Endothelial cell of umbilical vein (primary cell): ENCODE results near the gene GPR17. TPM values are rescaled to one million over a fixed set of nuclear protein-coding genes. Genes with fewer than 3 reads are reported as not detected.

Experiments
- BruUV-seq: library from RNA; stranded (reverse); fragments of 400-500 nt; replicated peaks from 2 replicates; lab custom pipeline; 2021; lab: Mats Ljungman, UMichigan
- CTCF ChIA-PET: fragments of 300-600, 350-600 bp; sonication (Branson Sonifier 250); formaldehyde crosslinking; loops from one replicate; lab custom pipeline; 2021; ENCODE audit warnings: antibody characterized with exemption, inconsistent platforms; lab: Charles Lee
- POLR2A ChIA-PET: fragments of 300-600, 350-600 bp; sonication (Branson Sonifier 250); formaldehyde crosslinking; loops from one replicate; lab custom pipeline; 2021; ENCODE audit warnings: antibody characterized with exemption, inconsistent platforms; lab: Charles Lee
- DNase-seq: peaks from one replicate; pipeline ENCODE4 v3.0.0-alpha.2; 2011; ENCODE audit warnings: low read depth, low spot score
- FAIRE-seq: peaks from 2 replicates; lab custom pipeline; 2011; peaks lifted over from hg19 to GRCh38; lab: Jason Lieb, UNC
- H2AFZ ChIP-seq: 2 replicates; pipeline ENCODE4 v1.6.0; 2012; ENCODE audit warnings: low read depth, low read length, control low read depth, inconsistent platforms
- H3K27ac ChIP-seq: 2 replicates; pipeline ENCODE4 v1.5.1; 2011; ENCODE audit warnings: low read depth, mild to moderate bottlenecking, control low read depth, low read length, moderate library complexity; ENCODE audit not compliant: insufficient read depth
- H3K27me3 ChIP-seq, 2 experiments: 2 replicates each; pipeline versions ENCODE4 v1.6.0 to v1.6.1; 2011; ENCODE audit warnings: low read length in 2 of 2, mixed read lengths in 1 of 2; ENCODE audit not compliant: control insufficient read depth in 2 of 2, insufficient read depth in 2 of 2
- H3K36me3 ChIP-seq, 2 experiments: 2 replicates in 1 of 2; 3 replicates in 1 of 2; pipeline ENCODE4 v1.5.1; 2011; ENCODE audit warnings: low read length in 2 of 2, mild to moderate bottlenecking in 1 of 2, moderate library complexity in 1 of 2; ENCODE audit not compliant: control insufficient read depth in 2 of 2, insufficient read depth in 2 of 2; ENCODE audit errors: extremely low read depth in 1 of 2
- H3K4me1 ChIP-seq: 3 replicates; pipeline ENCODE4 v1.5.1; 2011; ENCODE audit warnings: mild to moderate bottlenecking, low read length; ENCODE audit not compliant: control insufficient read depth, insufficient read depth; ENCODE audit errors: extremely low read depth
- H3K4me2 ChIP-seq: 2 replicates; pipeline ENCODE4 v1.6.1; 2011; ENCODE audit warnings: low read length, control low read depth, mixed read lengths; ENCODE audit not compliant: insufficient read depth
- H3K4me3 ChIP-seq, 3 experiments: fragments of 200-600 bp in 1 of 3; sonication (generic), shearing (Covaris generic) in 1 of 3; replicated peaks in 1 of 3; 2 replicates each; pipeline ENCODE4 v1.5.1; 2011 to 2016; ENCODE audit warnings: control low read depth in 3 of 3, low read length in 3 of 3, mild to moderate bottlenecking in 2 of 3, inconsistent platforms in 1 of 3, low read depth in 1 of 3, moderate library complexity in 1 of 3; ENCODE audit not compliant: insufficient read depth in 1 of 3
- H3K79me2 ChIP-seq: 2 replicates; pipeline ENCODE4 v1.6.0; 2012; ENCODE audit warnings: low read length, inconsistent platforms; ENCODE audit not compliant: control insufficient read depth, insufficient read depth
- H3K9ac ChIP-seq: replicated peaks from 2 replicates; pipeline ENCODE3; 2011; ENCODE audit warnings: low read length, control low read depth; ENCODE audit not compliant: insufficient read depth; ENCODE audit errors: extremely low read depth
- H3K9me1 ChIP-seq: replicated peaks from 3 replicates; pipeline ENCODE4 v1.6.0; 2011; ENCODE audit warnings: mild to moderate bottlenecking, low read length; ENCODE audit not compliant: control insufficient read depth, insufficient read depth; ENCODE audit errors: extremely low read depth
- H3K9me3 ChIP-seq: replicated peaks from 2 replicates; pipeline ENCODE4 v1.5.1; 2012; ENCODE audit warnings: low read length, inconsistent platforms; ENCODE audit not compliant: control insufficient read depth, insufficient read depth
- H4K20me1 ChIP-seq: replicated peaks from 2 replicates; pipeline ENCODE3; 2011; ENCODE audit warnings: mild to moderate bottlenecking, low read length; ENCODE audit not compliant: control insufficient read depth, insufficient read depth; ENCODE audit errors: extremely low read depth
- CTCF ChIP-seq, 2 donors: IDR thresholded peaks; 1 replicate in 1 of 2; 2 replicates in 1 of 2; pipeline ENCODE4 v1.5.1; 2011; ENCODE audit warnings: low read length in 2 of 2, mild to moderate bottlenecking in 2 of 2, moderate library complexity in 2 of 2, control low read depth in 1 of 2, inconsistent platforms in 1 of 2, low read depth in 1 of 2; ENCODE audit not compliant: insufficient read depth in 1 of 2; ENCODE audit errors: extremely low read depth in 1 of 2
- EZH2 ChIP-seq: IDR thresholded peaks from 2 replicates; pipeline ENCODE4 v1.6.1; 2012; ENCODE audit warnings: borderline replicate concordance, low read depth, mild to moderate bottlenecking, moderate library complexity, low read length, inconsistent platforms; ENCODE audit not compliant: severe bottlenecking
- FOS ChIP-seq: IDR thresholded peaks from 2 replicates; pipeline ENCODE4 v1.6.1; 2011; ENCODE audit warnings: mild to moderate bottlenecking, low read length, moderate library complexity, borderline replicate concordance; ENCODE audit not compliant: insufficient read depth
- GATA2 ChIP-seq: IDR thresholded peaks from 2 replicates; pipeline ENCODE4 v1.7.0; 2011; ENCODE audit warnings: low read depth, mild to moderate bottlenecking, moderate library complexity, mixed read lengths, low read length; ENCODE audit not compliant: insufficient read length, insufficient read depth
- JUN ChIP-seq: IDR thresholded peaks from 2 replicates; pipeline ENCODE4 v1.6.1; 2011; ENCODE audit warnings: borderline replicate concordance, low read depth; ENCODE audit not compliant: insufficient read length, insufficient read depth
- MYC ChIP-seq: IDR thresholded peaks from one replicate; pipeline ENCODE4 v1.6.1; 2011; ENCODE audit warnings: mild to moderate bottlenecking, low read depth, low read length
- POLR2A ChIP-seq: IDR thresholded peaks from 2 replicates; pipeline ENCODE4 v1.6.1; 2012; ENCODE audit warnings: low read depth, mild to moderate bottlenecking, control low read depth, low read length
- POLR2AphosphoS5 ChIP-seq: IDR thresholded peaks from 2 replicates; pipeline ENCODE4 v1.6.1; 2012; ENCODE audit warnings: low read depth, mild to moderate bottlenecking, control low read depth, low read length, moderate library complexity; ENCODE audit not compliant: insufficient read depth
- dilution Hi-C: fragments of 300-500 bp; cut with MboI; formaldehyde crosslinking; loops from one replicate; pipeline ENCODE4 v1.15.0; 2019; ENCODE audit warnings: low sequenced_read_pairs; ENCODE audit not compliant: extremely low pct_ligation_motif_present
- intact Hi-C: fragments of 100-400 bp; cut with micrococcal nuclease; formaldehyde crosslinking; loops from one replicate; pipeline ENCODE4 v1.10.0; 2022
- polyA plus RNA-seq, 4 experiments: library from polyadenylated mRNA; depleted of rRNA in 3 of 4; stranded (reverse) in 3 of 4; unstranded in 1 of 4; fragments of >200 nt; gene quantifications; 2 replicates each; pipeline versions ENCODE4 v1.2.1 to v1.2.3, GENCODE V29; 2011 to 2012; ENCODE audit warnings: missing spikeins in 1 of 4
- total RNA-seq: library from RNA; stranded (reverse); gene quantifications from 2 replicates; pipeline ENCODE4 v1.2.3, GENCODE V29; 2021
- TF ChIP-seq, protein P1 (sequence below): IDR thresholded peaks from 2 replicates; pipeline ENCODE4 v1.6.1; 2011; ENCODE audit not compliant: insufficient read depth, insufficient read length

GPR17 gene
- total and polyA plus RNA-seq, 2 donors (not counting 3 experiments of a cell fraction or from before 2014, with no cell fraction given), result 0.10 TPM; not detected in 1

GRCh38 chr2:127678531-127678930 is 32.6 kb downstream of the GPR17 start:
- Histone ChIP-seq H4K20me1 (no peaks in the 10 kb centered on the region), H3K4me1 (peaks cover 26% of the 10 kb centered on the region), H3K9me1 (no peaks in the 10 kb centered on the region), H3K27ac (no peak overlapping the region), H3K4me3 (no peak overlapping the region), H3K9ac (no peak overlapping the region), H3K9me3 (no peaks in the 10 kb centered on the region), H3K36me3 (no peaks in the 10 kb centered on the region), H3K4me2 (no peak overlapping the region), H3K79me2 (no peaks in the 10 kb centered on the region), H3K27me3 (no peaks in the 10 kb centered on the region), H2AFZ (no peak overlapping the region)
- no TSS peak for BruUV-seq
- no peak for DNase-seq
- intact Hi-C loops, result no loop called here
- dilution Hi-C loops, result no loop called here
- CTCF ChIA-PET, result no interaction called here
- TF ChIP-seq JUN, result no peak
- TF ChIP-seq, protein P1, sequence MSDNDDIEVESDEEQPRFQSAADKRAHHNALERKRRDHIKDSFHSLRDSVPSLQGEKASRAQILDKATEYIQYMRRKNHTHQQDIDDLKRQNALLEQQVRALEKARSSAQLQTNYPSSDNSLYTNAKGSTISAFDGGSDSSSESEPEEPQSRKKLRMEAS, result no peak
- POLR2A ChIA-PET, result no interaction called here
- FAIRE-seq, result no peak

- H4K20me1 ChIP-seq, result no peaks in the 10 kb centered on the region
- H3K4me1 ChIP-seq, result peaks cover 23% of the 10 kb centered on the region
- no peaks in the 10 kb centered on the region for H3K9me3 ChIP-seq
- no peak for TF ChIP-seq CTCF (IDR thresholded peaks at IDR 0.05; ENCODE audit: extremely low read depth in 1 of 2, insufficient read depth in 1 of 2, low read depth in 1 of 2, low read length in 2 of 2)
- no peak for TF ChIP-seq MYC
- TF ChIP-seq, protein P1, result no peak
- no peak for TF ChIP-seq POLR2A
- TF ChIP-seq FOS, result no peak
- TF ChIP-seq EZH2, result no peak
- no peak for TF ChIP-seq GATA2
- no peak for TF ChIP-seq JUN
- TF ChIP-seq POLR2AphosphoS5, result no peak
- no peaks in the 10 kb centered on the region for H3K79me2 ChIP-seq
- ChIA-PET CTCF (interaction anchor here (1.2 to 2.4 kb wide), 2 partner anchors 17 to 19 kb away, joined by 4 to 8 read pairs; no protein-coding TSS in a partner anchor), POLR2A (no interaction called here)
- no peaks in the 10 kb centered on the region for H3K36me3 ChIP-seq
- no TSS peak for BruUV-seq
- H3K27ac ChIP-seq, result no peak overlapping the region
- H3K9ac ChIP-seq, result no peak overlapping the region
- no peak overlapping the region for H2AFZ ChIP-seq
- no peaks in the 10 kb centered on the region for H3K27me3 ChIP-seq
- H3K4me2 ChIP-seq, result no peak overlapping the region
- no peak overlapping the region for H3K4me3 ChIP-seq
- H3K9me1 ChIP-seq, result no peaks in the 10 kb centered on the region
- intact Hi-C loops, result no loop called here
- dilution Hi-C loops, result no loop called here
- FAIRE-seq, result no peak
- no peak for DNase-seq
Measured at GRCh38 chr2:127678991-127679390, 33.0 kb downstream of the GPR17 start.
